ENCODE data around the gene C2CD3. TPM values are rescaled to one million over a fixed set of nuclear protein-coding genes. Genes with fewer than 3 reads are reported as not detected.

The C2CD3 gene
- total and polyA plus RNA-seq, 9 of the 15 experiments (the other 6 are each of a cell fraction or from before 2014, with no cell fraction given) = 4.4 to 20.2 (median 15.4) TPM

GRCh38 chr11:74086242-74086884 lies 84.4 kb downstream of the C2CD3 start (continued):
- peak in 1 of 2 experiments; percentile 63; a peak in 1 of 4 replicates for TF ChIP-seq ZMIZ1 (IDR thresholded peaks at IDR 0.05; ENCODE audit: low read depth in 2 of 2, low read length in 2 of 2)
- TF ChIP-seq ZNF644 (tag; IDR thresholded peaks at IDR 0.05; ENCODE audit: low read depth) = peak; percentile 41; the same call in 1 of the 2 replicates
- no peak for TF ChIP-seq RHOXF2B (CRISPR knock-in tag; conservative IDR thresholded peaks at IDR 0.05)
- TF ChIP-seq NFE2 (IDR thresholded peaks at IDR 0.05; ENCODE audit: low read depth) = peak; percentile 76
- no peak for TF ChIP-seq ATF1 (CRISPR knock-in tag; IDR thresholded peaks at IDR 0.05)
- peak; percentile 85 for TF ChIP-seq ATF1 (tag; IDR thresholded peaks at IDR 0.05)
- TF ChIP-seq TAF7 (tag; IDR thresholded peaks at IDR 0.05) = no peak
- no peak for TF ChIP-seq HNRNPUL1 (IDR thresholded peaks at IDR 0.05; ENCODE audit: low read length)
- TF ChIP-seq CBFA2T2 (conservative IDR thresholded peaks at IDR 0.05) = peak; percentile 85
- TF ChIP-seq RBM25 (IDR thresholded peaks at IDR 0.05; ENCODE audit: low read depth, low read length, severe bottlenecking) = no peak
- peak; percentile 82 for TF ChIP-seq FOSL1 (tag; conservative IDR thresholded peaks at IDR 0.05)
- no peak for TF ChIP-seq SLC30A9 (CRISPR knock-in tag; IDR thresholded peaks at IDR 0.05)
- TF ChIP-seq HNRNPLL (IDR thresholded peaks at IDR 0.05; ENCODE audit: low read depth, low read length, poor library complexity, severe bottlenecking) = no peak
- TF ChIP-seq POLR2AphosphoS5 (IDR thresholded peaks at IDR 0.05; ENCODE audit: control insufficient read depth, insufficient read depth, low read depth, low read length) = peak; percentile 59; the same call in 1 of the 2 replicates
- TF ChIP-seq ZNF24 (IDR thresholded peaks at IDR 0.05) = peak; percentile 68; the same call in 1 of the 2 replicates
- TF ChIP-seq CEBPZ (IDR thresholded peaks at IDR 0.05; ENCODE audit: borderline replicate concordance, low read depth, low read length) = no peak
- peak; percentile 81 for TF ChIP-seq PBX2 (CRISPR knock-in tag; IDR thresholded peaks at IDR 0.05; ENCODE audit: low read depth)
- TF ChIP-seq PBX2 (tag; conservative IDR thresholded peaks at IDR 0.05; ENCODE audit: low read depth) = peak; percentile 97
